ENCODE measurements around the gene TRA2A. TPM values are rescaled to one million over a fixed set of nuclear protein-coding genes. Genes with fewer than 3 reads are reported as not detected.
"Not testable (repeated sequence)": the region's sequence is repeated elsewhere in the genome, so short reads cannot be mapped to it uniquely, and the experiment has no call there.

Gene TRA2A
- total RNA-seq, 1 donor from 2014 or later, result 144 TPM

GRCh38 chr7:23530405-23530804, 1.4 kb downstream of the TRA2A start:
- intact Hi-C loops (cut with micrococcal nuclease), result loop anchor here (2.0 to 10.0 kb wide), 7 partner anchors 60 to 1044 kb away; partner anchors contain the start of genes HYCC1, IGF2BP3, KLHL7 and PALS2
- ChIA-PET CTCF (interaction anchor here (1.0 to 1.7 kb wide), 4 partner anchors 14 to 173 kb away, joined by 5 to 6 read pairs (median 6); no protein-coding TSS in a partner anchor), POLR2A (interaction anchor here (0.9 to 1.6 kb wide), 10 partner anchors 9 to 1595 kb away, joined by 3 to 8 read pairs (median 4); partner anchors contain the start of genes CCDC126, CYCS, FAM221A and NUP42)
- ATAC-seq (ENCODE audit: low read depth), result no peak
- H3K27me3 Mint-ChIP-seq, result no peaks in the 10 kb centered on the region
- H3K4me1 Mint-ChIP-seq, result peaks cover 64% of the 10 kb centered on the region
- peak overlapping the region; percentile 99 for H3K4me3 Mint-ChIP-seq
- H3K36me3 Mint-ChIP-seq (ENCODE audit: low read depth), result peaks cover 34% of the 10 kb centered on the region
- peak overlapping the region; percentile 100 for H3K27ac Mint-ChIP-seq
- TF ChIP-seq CTCF (IDR thresholded peaks at IDR 0.05), result no peak
- no peaks in the 10 kb centered on the region for H3K9me3 Mint-ChIP-seq
- no peak for DNase-seq

- peaks cover 72% of the 10 kb centered on the region for H3K4me1 Mint-ChIP-seq
- no peaks in the 10 kb centered on the region for H3K9me3 Mint-ChIP-seq
- H3K36me3 Mint-ChIP-seq (ENCODE audit: low read depth), result peaks cover 40% of the 10 kb centered on the region
- H3K27me3 Mint-ChIP-seq, result no peaks in the 10 kb centered on the region
- DNase-seq, result no peak
- ChIA-PET POLR2A (no interaction called here), CTCF (interaction anchor here (0.6 to 0.9 kb wide), 3 partner anchors 14 to 42 kb away, joined by 3 read pairs; no protein-coding TSS in a partner anchor)
- peak overlapping the region; percentile 99 for H3K4me3 Mint-ChIP-seq
- TF ChIP-seq CTCF (IDR thresholded peaks at IDR 0.05), result no peak
- peak overlapping the region; percentile 50 for H3K27ac Mint-ChIP-seq
- no peak for ATAC-seq (ENCODE audit: low read depth)
- intact Hi-C loops (cut with micrococcal nuclease), result no loop called here
These were observed 2.4 kb downstream of the TRA2A start for GRCh38 chr7:23529262-23529859.

GRCh38 chr7:23525611-23526010, 6.2 kb downstream of the TRA2A start:
- H3K9me3 Mint-ChIP-seq; H3K27ac Mint-ChIP-seq; H3K27me3 Mint-ChIP-seq; DNase-seq; CTCF ChIA-PET; ATAC-seq (ENCODE audit: low read depth); POLR2A ChIA-PET; H3K4me3 Mint-ChIP-seq: not testable (repeated sequence)
- Mint-ChIP-seq H3K36me3 (ENCODE audit: low read depth) (peaks cover 47% of the 10 kb centered on the region), H3K4me1 (peaks cover 79% of the 10 kb centered on the region)
- intact Hi-C loops (cut with micrococcal nuclease), result loop anchor here (2.0 kb wide), 1 partner anchor 13 kb away; no protein-coding TSS in a partner anchor

- POLR2A ChIA-PET, result interaction anchor here (0.7 kb wide), 1 partner anchor 36 kb away, joined by 3 read pairs; no protein-coding TSS in a partner anchor
These were observed 7.3 kb downstream of the TRA2A start for GRCh38 chr7:23524473-23524872.

GRCh38 chr7:23523486-23524075, 8.2 kb downstream of the TRA2A start:
- Mint-ChIP-seq H3K9me3 (no peaks in the 10 kb centered on the region), H3K36me3 (ENCODE audit: low read depth) (peaks cover 51% of the 10 kb centered on the region), H3K27ac (no peak overlapping the region), H3K27me3 (no peaks in the 10 kb centered on the region), H3K4me3 (no peak overlapping the region), H3K4me1 (peaks cover 59% of the 10 kb centered on the region)
- intact Hi-C loops (cut with micrococcal nuclease), result no loop called here
- ChIA-PET CTCF (no interaction called here), POLR2A (interaction anchor here (0.5 to 0.6 kb wide), 2 partner anchors 410 to 1602 kb away, joined by 4 to 5 read pairs; partner anchors contain the start of gene CYCS)
- no peak for TF ChIP-seq CTCF (IDR thresholded peaks at IDR 0.05)
- ATAC-seq (ENCODE audit: low read depth), result no peak
- DNase-seq, result no peak

More at GRCh38 chr7:23524473-23524872, 7.3 kb downstream of the TRA2A start:
- CTCF ChIA-PET, result no interaction called here
- Mint-ChIP-seq H3K9me3 (no peaks in the 10 kb centered on the region), H3K4me1 (peaks cover 68% of the 10 kb centered on the region), H3K27ac (peak overlapping the region; percentile 25), H3K4me3 (no peak overlapping the region), H3K36me3 (ENCODE audit: low read depth) (peaks cover 47% of the 10 kb centered on the region), H3K27me3 (no peaks in the 10 kb centered on the region)
- DNase-seq (no peak), ATAC-seq (ENCODE audit: low read depth) (no peak)
- no peak for TF ChIP-seq CTCF (IDR thresholded peaks at IDR 0.05)
- intact Hi-C loops (cut with micrococcal nuclease), result no loop called here

All from activated B cell treated with CpG ODN at 0.5 μM for 24 hours (primary cell).